Osteocyte (in vitro differentiated cells): Measurements from ENCODE around the gene CPXM2. TPM values are rescaled to one million over a fixed set of nuclear protein-coding genes. Genes with fewer than 3 reads are reported as not detected.

ENCODE experiments used
- DNase-seq: peaks from one replicate; pipeline ENCODE4 v3.0.0; 2021; ENCODE audit warnings: mixed read lengths; ENCODE audit not compliant: unreplicated experiment; ENCODE audit errors: extremely low spot score
- H3K27ac Mint-ChIP-seq: one replicate; pipeline ENCODE4 v1.8.0; 2021; ENCODE audit warnings: mild to moderate bottlenecking, mixed read lengths; ENCODE audit not compliant: unreplicated experiment
- H3K27me3 Mint-ChIP-seq: one replicate; pipeline ENCODE4 v1.8.0; 2021; ENCODE audit warnings: mixed read lengths; ENCODE audit not compliant: unreplicated experiment
- H3K36me3 Mint-ChIP-seq: one replicate; pipeline ENCODE4 v1.8.0; 2021; ENCODE audit warnings: mixed read lengths; ENCODE audit not compliant: unreplicated experiment
- H3K4me1 Mint-ChIP-seq: one replicate; pipeline ENCODE4 v1.8.0; 2021; ENCODE audit warnings: mixed read lengths; ENCODE audit not compliant: unreplicated experiment
- H3K4me3 Mint-ChIP-seq: one replicate; pipeline ENCODE4 v1.8.0; 2021; ENCODE audit warnings: mild to moderate bottlenecking, moderate library complexity, mixed read lengths; ENCODE audit not compliant: unreplicated experiment
- H3K9me3 Mint-ChIP-seq: one replicate; pipeline ENCODE4 v1.8.0; 2021; ENCODE audit warnings: mixed read lengths; ENCODE audit not compliant: unreplicated experiment
- total RNA-seq: library from RNA; stranded (reverse); gene quantifications from 2 replicates; pipeline ENCODE4 v1.2.1, GENCODE V29; 2021
- TF ChIP-seq, protein P1 (sequence below): fragments of 200-600 bp; sonication (generic); IDR thresholded peaks from 2 replicates; pipeline ENCODE4 v1.5.0; 2021; ENCODE audit warnings: antibody characterized with exemption, mild to moderate bottlenecking, moderate library complexity

The CPXM2 gene
- total RNA-seq, 1 donor from 2014 or later, result not detected

- Mint-ChIP-seq H3K4me1 (no peaks in the 10 kb centered on the region), H3K27ac (no peak overlapping the region), H3K4me3 (no peak overlapping the region), H3K9me3 (peaks cover 13% of the 10 kb centered on the region), H3K27me3 (no peaks in the 10 kb centered on the region), H3K36me3 (no peaks in the 10 kb centered on the region)
- DNase-seq, result peak; percentile 53
- TF ChIP-seq, protein P1, sequence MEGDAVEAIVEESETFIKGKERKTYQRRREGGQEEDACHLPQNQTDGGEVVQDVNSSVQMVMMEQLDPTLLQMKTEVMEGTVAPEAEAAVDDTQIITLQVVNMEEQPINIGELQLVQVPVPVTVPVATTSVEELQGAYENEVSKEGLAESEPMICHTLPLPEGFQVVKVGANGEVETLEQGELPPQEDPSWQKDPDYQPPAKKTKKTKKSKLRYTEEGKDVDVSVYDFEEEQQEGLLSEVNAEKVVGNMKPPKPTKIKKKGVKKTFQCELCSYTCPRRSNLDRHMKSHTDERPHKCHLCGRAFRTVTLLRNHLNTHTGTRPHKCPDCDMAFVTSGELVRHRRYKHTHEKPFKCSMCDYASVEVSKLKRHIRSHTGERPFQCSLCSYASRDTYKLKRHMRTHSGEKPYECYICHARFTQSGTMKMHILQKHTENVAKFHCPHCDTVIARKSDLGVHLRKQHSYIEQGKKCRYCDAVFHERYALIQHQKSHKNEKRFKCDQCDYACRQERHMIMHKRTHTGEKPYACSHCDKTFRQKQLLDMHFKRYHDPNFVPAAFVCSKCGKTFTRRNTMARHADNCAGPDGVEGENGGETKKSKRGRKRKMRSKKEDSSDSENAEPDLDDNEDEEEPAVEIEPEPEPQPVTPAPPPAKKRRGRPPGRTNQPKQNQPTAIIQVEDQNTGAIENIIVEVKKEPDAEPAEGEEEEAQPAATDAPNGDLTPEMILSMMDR, result no peak
Measured at GRCh38 chr10:123722351-123722750, 169.3 kb downstream of the CPXM2 start.

- DNase-seq, result peak; percentile 51
- Mint-ChIP-seq H3K36me3 (no peaks in the 10 kb centered on the region), H3K9me3 (peaks cover 8% of the 10 kb centered on the region), H3K27me3 (no peaks in the 10 kb centered on the region), H3K4me3 (no peak overlapping the region), H3K4me1 (no peaks in the 10 kb centered on the region), H3K27ac (no peak overlapping the region)
- TF ChIP-seq, protein P1, result no peak
Measured at GRCh38 chr10:123721441-123722049, 170.1 kb downstream of the CPXM2 start.

DNA sequence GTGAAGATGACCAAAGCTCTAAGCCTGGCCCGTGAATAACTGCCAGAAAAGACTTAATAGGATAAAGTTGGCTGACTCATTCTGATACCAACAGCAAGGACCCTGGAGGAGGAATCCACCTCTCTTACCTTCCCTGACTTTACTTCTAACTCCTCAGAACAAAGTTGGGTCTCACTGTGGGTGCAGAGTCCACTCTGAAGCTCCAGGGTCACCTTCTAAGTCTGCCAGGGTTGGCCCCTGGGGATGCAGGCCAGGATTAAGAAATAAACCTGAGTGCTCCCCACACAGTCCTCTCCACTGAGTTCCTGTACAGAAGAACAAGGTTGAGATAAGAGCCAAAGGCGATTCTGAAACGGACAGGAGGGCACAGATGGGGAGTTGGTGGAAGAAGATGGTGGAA, 171.1 kb downstream of the CPXM2 start:
- H3K27me3 Mint-ChIP-seq, result no peaks in the 10 kb centered on the region
- H3K9me3 Mint-ChIP-seq, result peaks cover 10% of the 10 kb centered on the region
- no peaks in the 10 kb centered on the region for H3K4me1 Mint-ChIP-seq
- no peak overlapping the region for H3K4me3 Mint-ChIP-seq
- no peak overlapping the region for H3K27ac Mint-ChIP-seq
- no peak for DNase-seq
- TF ChIP-seq, protein P1, result no peak
- no peaks in the 10 kb centered on the region for H3K36me3 Mint-ChIP-seq

- Mint-ChIP-seq H3K27ac (no peak overlapping the region), H3K27me3 (no peaks in the 10 kb centered on the region)
- TF ChIP-seq, protein P1, result no peak
Measured at GRCh38 chr10:123718544-123719060, 173.0 kb downstream of the CPXM2 start.

GRCh38 chr10:123717336-123717735, 174.3 kb downstream of the CPXM2 start:
- H3K27me3 Mint-ChIP-seq, result no peaks in the 10 kb centered on the region
- peaks cover 13% of the 10 kb centered on the region for H3K9me3 Mint-ChIP-seq
- H3K4me1 Mint-ChIP-seq, result no peaks in the 10 kb centered on the region
- no peaks in the 10 kb centered on the region for H3K36me3 Mint-ChIP-seq
- TF ChIP-seq, protein P1, result no peak
- H3K27ac Mint-ChIP-seq, result no peak overlapping the region
- H3K4me3 Mint-ChIP-seq, result no peak overlapping the region
- DNase-seq, result no peak

More at GRCh38 chr10:123718544-123719060, 173.0 kb downstream of the CPXM2 start:
- DNase-seq, result no peak
- Mint-ChIP-seq H3K9me3 (peaks cover 9% of the 10 kb centered on the region), H3K36me3 (no peaks in the 10 kb centered on the region), H3K4me3 (no peak overlapping the region), H3K4me1 (no peaks in the 10 kb centered on the region)
